Stomach (tissue), 9 donors: ENCODE data around the gene TTLL11. TPM values are rescaled to one million over a fixed set of nuclear protein-coding genes. Genes with fewer than 3 reads are reported as not detected.

Source experiments
- DNase-seq, 2 donors: peaks; one replicate each; pipeline versions ENCODE4 v3.0.0 to v3.0.0-alpha.2; 2013 to 2019
- H3K27ac ChIP-seq, 5 donors: fragments of 200-600 bp in 4 of 5; sonication (generic) in 4 of 5; one replicate each; pipeline ENCODE4 v1.5.1; 2013 to 2019; ENCODE audit warnings: mild to moderate bottlenecking in 1 of 5, moderate library complexity in 1 of 5
- H3K27me3 ChIP-seq, 3 donors: fragments of 200-600 bp; sonication (generic); one replicate each; pipeline ENCODE4 v1.5.1; 2017 to 2019; ENCODE audit warnings: mixed run types in 1 of 3
- H3K36me3 ChIP-seq, 4 donors: fragments of 200-600 bp; sonication (generic); 1 replicate in 3 of 4; 2 replicates in 1 of 4; pipeline ENCODE4 v1.5.1; 2016 to 2019
- H3K4me1 ChIP-seq, 4 donors: fragments of 200-600 bp; sonication (generic); one replicate each; pipeline ENCODE4 v1.5.1; 2016 to 2019
- H3K4me3 ChIP-seq, 4 donors: fragments of 200-600 bp; sonication (generic) in 3 of 4; one replicate each; pipeline ENCODE4 v1.5.1; 2016 to 2019; ENCODE audit warnings: mild to moderate bottlenecking in 1 of 4
- H3K9me3 ChIP-seq, 4 donors: fragments of 200-600 bp; sonication (generic); one replicate each; pipeline ENCODE4 v1.5.1; 2016 to 2019
- CTCF ChIP-seq, 7 experiments: fragments of 450-650 bp in 4 of 7; fragments of 200-600 bp in 3 of 7; sonication (generic) in 3 of 7; IDR thresholded peaks; one replicate each; pipeline ENCODE4 v1.5.1; 2016 to 2019; ENCODE audit warnings: antibody characterized with exemption in 7 of 7, control low read depth in 2 of 7, mild to moderate bottlenecking in 1 of 7
- EP300 ChIP-seq: sonication (generic); formaldehyde crosslinking; IDR thresholded peaks from one replicate; pipeline ENCODE4 v1.6.1; 2017; ENCODE audit warnings: antibody characterized with exemption
- POLR2A ChIP-seq, 4 donors: fragments of 450-650 bp; IDR thresholded peaks; one replicate each; pipeline ENCODE4 v1.6.1; 2016; ENCODE audit warnings: antibody characterized with exemption in 4 of 4, control low read depth in 2 of 4, mild to moderate bottlenecking in 1 of 4, moderate library complexity in 1 of 4
- POLR2AphosphoS5 ChIP-seq, 3 donors: sonication (generic); formaldehyde crosslinking; IDR thresholded peaks; one replicate each; pipeline ENCODE4 v1.6.1; 2016; ENCODE audit warnings: antibody characterized with exemption in 3 of 3
- WGBS, 5 donors: extraction: QIAGEN DNeasy Blood & Tissue Kit in 3 of 5; methylation state at CpG; one replicate each; pipeline versions ENCODE4 v1.1.5 to v1.1.7; 2013 to 2018; 5-methylcytosine and 5-hydroxymethylcytosine counted together
- intact Hi-C: fragments of 100-400 bp; cut with DNase I; formaldehyde crosslinking; loops from one replicate; pipeline ENCODE4 v1.15.1; 2023; ENCODE audit warnings: low total_unique reads
- polyA plus RNA-seq, 3 donors: library from polyadenylated mRNA; stranded (reverse); fragments of 200-250 nt; gene quantifications; one replicate each; pipeline ENCODE4 v1.2.3, GENCODE V29; 2013
- total RNA-seq, 5 donors: library from RNA; depleted of rRNA; stranded (reverse); fragments of >200 nt; gene quantifications; one replicate each; pipeline versions ENCODE4 v1.1.0 to v1.2.3, GENCODE V29; 2014 to 2016
- donor health status: healthy with polysubstance abuse.
- donor health status: Bipolar disorder and iron deficiency.
- donor health status: healthy.

TTLL11 gene
- total and polyA plus RNA-seq, 8 donors, result 3.6 to 18.2 (median 9.4) TPM

GRCh38 chr9:121881920-121882500 is 211.1 kb downstream of the TTLL11 start:
- Histone ChIP-seq H3K9me3 (no peaks in the 10 kb centered on the region), H3K4me3 (no peak overlapping the region), H3K4me1 (no peaks in the 10 kb centered on the region), H3K27ac (no peak overlapping the region), H3K36me3 (no peaks in the 10 kb centered on the region), H3K27me3 (no peaks in the 10 kb centered on the region)
- whole genome bisulfite sequencing, 5 donors, result 66 to 74% (median 68%) methylated on average over 5 to 7 of the region's 7 CpGs
- intact Hi-C loops, result no loop called here
- no peak for DNase-seq
- TF ChIP-seq CTCF (IDR thresholded peaks at IDR 0.05), result no peak

GRCh38 chr9:121880343-121880898 is 212.7 kb downstream of the TTLL11 start:
- Histone ChIP-seq H3K27ac (no peak overlapping the region), H3K4me3 (no peak overlapping the region), H3K36me3 (no peaks in the 10 kb centered on the region), H3K27me3 (no peaks in the 10 kb centered on the region), H3K4me1 (no peaks in the 10 kb centered on the region), H3K9me3 (no peaks in the 10 kb centered on the region)
- no peak for DNase-seq
- intact Hi-C loops, result no loop called here
- TF ChIP-seq POLR2AphosphoS5 (IDR thresholded peaks at IDR 0.05), result no peak
- TF ChIP-seq CTCF (IDR thresholded peaks at IDR 0.05), result no peak
- TF ChIP-seq EP300, result no peak
- TF ChIP-seq POLR2A (IDR thresholded peaks at IDR 0.05), result no peak
- WGBS, 5 donors, result 85 to 96% (median 89%) methylated on average over 8 of the region's 8 CpGs

- no peak overlapping the region for H3K4me3 ChIP-seq
- H3K9me3 ChIP-seq, result no peaks in the 10 kb centered on the region
- 86 to 95% (median 90%) methylated on average over 11 to 14 of the region's 14 CpGs for whole genome bisulfite sequencing, 5 donors
- no peaks in the 10 kb centered on the region for H3K27me3 ChIP-seq
- H3K27ac ChIP-seq, result no peak overlapping the region
- intact Hi-C loops, result no loop called here
- no peaks in the 10 kb centered on the region for H3K4me1 ChIP-seq
- DNase-seq, result no peak
- no peak for TF ChIP-seq CTCF (IDR thresholded peaks at IDR 0.05)
- TF ChIP-seq EP300, result no peak
- no peak for TF ChIP-seq POLR2AphosphoS5 (IDR thresholded peaks at IDR 0.05)
- TF ChIP-seq POLR2A (IDR thresholded peaks at IDR 0.05), result no peak
- no peaks in the 10 kb centered on the region for H3K36me3 ChIP-seq
These were observed 214.8 kb downstream of the TTLL11 start for GRCh38 chr9:121878271-121878822.

GRCh38 chr9:121876658-121877271 is 216.3 kb downstream of the TTLL11 start:
- TF ChIP-seq POLR2A (IDR thresholded peaks at IDR 0.05) (no peak), EP300 (no peak), POLR2AphosphoS5 (IDR thresholded peaks at IDR 0.05) (no peak), CTCF (IDR thresholded peaks at IDR 0.05) (no peak)
- no peaks in the 10 kb centered on the region for H3K36me3 ChIP-seq
- H3K9me3 ChIP-seq, result no peaks in the 10 kb centered on the region
- WGBS, 5 donors, result 74 to 87% (median 83%) methylated on average over 11 to 13 of the region's 13 CpGs
- no peaks in the 10 kb centered on the region for H3K27me3 ChIP-seq
- no peak overlapping the region for H3K27ac ChIP-seq
- no peak for DNase-seq
- intact Hi-C loops, result no loop called here
- H3K4me1 ChIP-seq, result no peaks in the 10 kb centered on the region
- H3K4me3 ChIP-seq, result no peak overlapping the region
